Breast epithelium (tissue), 4 donors: ENCODE results near the gene SOS1. TPM values are rescaled to one million over a fixed set of nuclear protein-coding genes. Genes with fewer than 3 reads are reported as not detected.

Experiments
- DNase-seq, 2 donors: peaks; one replicate each; pipeline ENCODE4 v3.0.0-alpha.2; 2019; ENCODE audit warnings: low spot score in 2 of 2
- H3K27ac ChIP-seq, 2 donors: fragments of 200-600 bp; sonication (generic) in 1 of 2; one replicate each; pipeline ENCODE4 v1.5.1; 2016 to 2019; ENCODE audit warnings: mild to moderate bottlenecking in 1 of 2
- H3K27me3 ChIP-seq, 2 donors: fragments of 200-600 bp; sonication (generic) in 1 of 2; one replicate each; pipeline versions ENCODE4 v1.5.1 to v1.6.0; 2017 to 2019; ENCODE audit warnings: control low read depth in 1 of 2, mild to moderate bottlenecking in 1 of 2
- H3K36me3 ChIP-seq: fragments of 200-600 bp; one replicate; pipeline ENCODE4 v1.5.1; 2019
- H3K4me1 ChIP-seq, 2 donors: fragments of 200-600 bp; sonication (generic); one replicate each; pipeline ENCODE4 v1.5.1; 2016 to 2019; ENCODE audit warnings: control low read depth in 1 of 2
- H3K4me3 ChIP-seq, 3 donors: fragments of 200-600 bp; sonication (generic); 1 replicate in 2 of 3; 2 replicates in 1 of 3; pipeline ENCODE4 v1.5.1; 2016 to 2019; ENCODE audit warnings: mild to moderate bottlenecking in 3 of 3, moderate library complexity in 2 of 3
- H3K9me3 ChIP-seq, 2 donors: fragments of 200-600 bp; sonication (generic) in 1 of 2; one replicate each; pipeline ENCODE4 v1.5.1; 2016 to 2019; ENCODE audit warnings: control low read depth in 1 of 2
- POLR2A ChIP-seq: fragments of 450-650 bp; IDR thresholded peaks from one replicate; pipeline ENCODE4 v1.6.1; 2016; ENCODE audit warnings: antibody characterized with exemption, mild to moderate bottlenecking, moderate library complexity
- POLR2AphosphoS5 ChIP-seq, 3 donors: sonication (generic); formaldehyde crosslinking; IDR thresholded peaks; one replicate each; pipeline ENCODE4 v1.6.1; 2017; ENCODE audit warnings: antibody characterized with exemption in 3 of 3
- intact Hi-C: fragments of 100-400 bp; cut with DNase I; formaldehyde crosslinking; loops from one replicate; pipeline ENCODE4 v1.15.1; 2023; ENCODE audit warnings: low total_unique reads
- total RNA-seq, 3 donors: library from RNA; depleted of rRNA; stranded (reverse); fragments of >200 nt; gene quantifications; one replicate each; pipeline ENCODE4 v1.1.0, GENCODE V29; 2016
- TF ChIP-seq, protein P1 (sequence below), 3 donors: fragments of 450-650 bp; IDR thresholded peaks; one replicate each; pipeline ENCODE4 v1.5.1; 2016 to 2017; ENCODE audit warnings: antibody characterized with exemption in 3 of 3, mild to moderate bottlenecking in 3 of 3, moderate library complexity in 3 of 3

Gene SOS1
- total RNA-seq, 3 donors from 2014 or later, result 33.4 to 49.0 (median 37.0) TPM

DNA sequence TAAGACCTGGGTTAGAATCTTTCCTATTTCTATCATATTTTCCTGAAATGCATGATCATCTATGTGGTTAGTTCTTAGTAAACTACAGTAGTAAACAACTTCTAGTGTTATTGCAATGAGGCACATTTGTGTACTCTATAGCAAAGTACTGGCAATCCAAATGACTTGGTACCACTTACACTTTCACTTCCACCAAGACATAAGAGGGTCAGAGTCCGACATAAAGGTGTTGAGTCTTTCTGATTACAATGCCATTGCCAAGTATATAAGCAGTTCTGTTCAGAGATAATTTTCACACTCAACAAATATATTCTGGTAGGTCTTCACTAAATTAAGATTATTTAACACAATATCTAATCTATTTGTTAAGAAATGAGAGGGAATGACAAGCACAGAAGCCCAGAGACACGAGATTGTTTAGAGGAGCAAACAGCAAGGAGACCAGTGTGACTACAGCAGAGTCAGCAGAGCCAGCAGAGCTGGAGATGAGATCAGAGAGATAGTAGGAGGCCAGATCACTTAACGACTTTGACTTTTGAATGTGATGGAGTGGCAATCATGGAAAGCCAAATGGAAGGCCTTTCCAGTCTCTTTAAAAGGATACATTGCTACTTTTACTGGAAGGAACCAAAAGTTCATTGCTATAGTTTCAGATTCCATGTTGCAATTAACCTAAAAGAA, 27.5 kb downstream of the SOS1 start:
- H3K27me3 ChIP-seq, result no peaks in the 10 kb centered on the region
- TF ChIP-seq POLR2AphosphoS5 (IDR thresholded peaks at IDR 0.05) (no peak), POLR2A (no peak)
- TF ChIP-seq, protein P1, sequence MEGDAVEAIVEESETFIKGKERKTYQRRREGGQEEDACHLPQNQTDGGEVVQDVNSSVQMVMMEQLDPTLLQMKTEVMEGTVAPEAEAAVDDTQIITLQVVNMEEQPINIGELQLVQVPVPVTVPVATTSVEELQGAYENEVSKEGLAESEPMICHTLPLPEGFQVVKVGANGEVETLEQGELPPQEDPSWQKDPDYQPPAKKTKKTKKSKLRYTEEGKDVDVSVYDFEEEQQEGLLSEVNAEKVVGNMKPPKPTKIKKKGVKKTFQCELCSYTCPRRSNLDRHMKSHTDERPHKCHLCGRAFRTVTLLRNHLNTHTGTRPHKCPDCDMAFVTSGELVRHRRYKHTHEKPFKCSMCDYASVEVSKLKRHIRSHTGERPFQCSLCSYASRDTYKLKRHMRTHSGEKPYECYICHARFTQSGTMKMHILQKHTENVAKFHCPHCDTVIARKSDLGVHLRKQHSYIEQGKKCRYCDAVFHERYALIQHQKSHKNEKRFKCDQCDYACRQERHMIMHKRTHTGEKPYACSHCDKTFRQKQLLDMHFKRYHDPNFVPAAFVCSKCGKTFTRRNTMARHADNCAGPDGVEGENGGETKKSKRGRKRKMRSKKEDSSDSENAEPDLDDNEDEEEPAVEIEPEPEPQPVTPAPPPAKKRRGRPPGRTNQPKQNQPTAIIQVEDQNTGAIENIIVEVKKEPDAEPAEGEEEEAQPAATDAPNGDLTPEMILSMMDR (IDR thresholded peaks at IDR 0.05), result no peak
- H3K27ac ChIP-seq, result no peak overlapping the region
- no peak for DNase-seq
- no peak overlapping the region for H3K4me3 ChIP-seq
- peaks cover 0 to 5% of the 10 kb centered on the region in 2 donors for H3K4me1 ChIP-seq
- H3K9me3 ChIP-seq, result no peaks in the 10 kb centered on the region
- intact Hi-C loops, result no loop called here
- H3K36me3 ChIP-seq, result no peaks in the 10 kb centered on the region

DNA sequence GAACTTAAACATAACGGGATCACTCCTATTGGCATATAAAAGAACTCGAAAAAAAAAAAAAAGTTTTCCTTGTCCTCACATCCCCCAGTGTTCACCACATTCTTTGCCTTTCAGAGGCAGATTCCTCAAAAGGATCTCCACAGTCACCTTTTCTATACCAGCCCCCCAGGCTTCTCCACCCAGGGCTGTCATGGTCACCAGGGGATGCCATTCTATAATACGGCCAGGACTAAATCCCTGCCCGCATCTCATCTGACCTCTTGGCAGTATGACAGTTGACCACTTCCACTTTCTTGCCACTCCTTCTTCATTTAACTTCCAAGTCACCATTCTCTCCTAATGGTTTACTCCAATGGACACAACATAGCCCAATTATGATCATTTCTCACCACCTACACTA, 29.3 kb downstream of the SOS1 start:
- H3K4me1 ChIP-seq, result no peaks in the 10 kb centered on the region

DNA sequence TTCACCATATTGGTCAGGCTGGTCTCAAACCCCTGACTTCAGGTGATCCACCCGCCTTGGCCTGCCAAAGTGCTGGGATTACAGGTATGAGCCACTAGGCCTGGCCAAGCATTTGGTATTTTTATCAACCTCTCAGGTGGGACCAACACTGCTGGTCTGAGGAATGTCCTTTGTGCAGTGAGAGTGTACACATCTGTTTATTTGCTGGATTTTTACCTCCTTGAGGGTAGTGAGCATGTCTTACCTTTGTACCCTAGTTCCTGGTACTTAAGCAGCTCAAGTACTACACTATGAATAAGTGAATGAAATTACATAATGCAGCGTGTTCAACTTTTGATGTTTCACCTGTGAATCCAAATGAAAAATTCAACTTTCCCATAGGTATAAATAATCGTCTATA, 29.8 kb downstream of the SOS1 start:
- H3K36me3 ChIP-seq, result no peaks in the 10 kb centered on the region
- no peak overlapping the region for H3K4me3 ChIP-seq
- no peaks in the 10 kb centered on the region for H3K27me3 ChIP-seq
- intact Hi-C loops, result no loop called here
- no peaks in the 10 kb centered on the region for H3K9me3 ChIP-seq
- no peak for TF ChIP-seq POLR2A
- TF ChIP-seq, protein P1 (IDR thresholded peaks at IDR 0.05), result no peak
- no peak for TF ChIP-seq POLR2AphosphoS5 (IDR thresholded peaks at IDR 0.05)
- no peak for DNase-seq
- H3K27ac ChIP-seq, result no peak overlapping the region
- H3K4me1 ChIP-seq, result no peaks in the 10 kb centered on the region

More for the DNA sequence above, 29.3 kb downstream of the SOS1 start:
- Histone ChIP-seq H3K9me3 (no peaks in the 10 kb centered on the region), H3K36me3 (no peaks in the 10 kb centered on the region), H3K27me3 (no peaks in the 10 kb centered on the region), H3K27ac (no peak overlapping the region), H3K4me3 (no peak overlapping the region)
- intact Hi-C loops, result no loop called here
- no peak for DNase-seq
- TF ChIP-seq POLR2AphosphoS5 (IDR thresholded peaks at IDR 0.05), result no peak
- TF ChIP-seq, protein P1 (IDR thresholded peaks at IDR 0.05), result no peak
- no peak for TF ChIP-seq POLR2A

DNA sequence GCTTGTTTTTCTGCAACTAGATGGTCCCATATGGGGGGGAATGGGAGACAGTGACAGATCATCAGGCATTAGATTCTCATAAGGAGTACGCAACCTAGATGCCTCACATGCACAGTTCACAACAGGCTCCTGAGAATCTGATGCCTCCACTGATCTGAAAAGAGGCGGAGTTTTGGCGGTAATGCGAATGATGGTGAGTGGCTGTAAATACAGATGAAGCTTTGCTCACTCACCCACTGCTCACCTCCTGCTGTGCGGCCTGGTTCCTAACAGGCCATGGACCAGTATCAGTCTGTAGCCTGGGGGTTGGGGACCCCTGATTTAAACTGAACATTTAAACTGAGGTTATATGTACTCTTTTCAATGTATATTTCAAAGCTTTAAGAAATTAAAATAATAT, 40.7 kb downstream of the SOS1 start:
- H3K4me1 ChIP-seq, result no peaks in the 10 kb centered on the region
- intact Hi-C loops, result no loop called here
- no peaks in the 10 kb centered on the region for H3K36me3 ChIP-seq
- no peak for DNase-seq
- H3K27ac ChIP-seq, result no peak overlapping the region
- no peak for TF ChIP-seq POLR2A
- no peak for TF ChIP-seq POLR2AphosphoS5 (IDR thresholded peaks at IDR 0.05)
- TF ChIP-seq, protein P1 (IDR thresholded peaks at IDR 0.05), result no peak
- H3K9me3 ChIP-seq, result no peaks in the 10 kb centered on the region
- H3K4me3 ChIP-seq, result no peak overlapping the region
- no peaks in the 10 kb centered on the region for H3K27me3 ChIP-seq

DNA sequence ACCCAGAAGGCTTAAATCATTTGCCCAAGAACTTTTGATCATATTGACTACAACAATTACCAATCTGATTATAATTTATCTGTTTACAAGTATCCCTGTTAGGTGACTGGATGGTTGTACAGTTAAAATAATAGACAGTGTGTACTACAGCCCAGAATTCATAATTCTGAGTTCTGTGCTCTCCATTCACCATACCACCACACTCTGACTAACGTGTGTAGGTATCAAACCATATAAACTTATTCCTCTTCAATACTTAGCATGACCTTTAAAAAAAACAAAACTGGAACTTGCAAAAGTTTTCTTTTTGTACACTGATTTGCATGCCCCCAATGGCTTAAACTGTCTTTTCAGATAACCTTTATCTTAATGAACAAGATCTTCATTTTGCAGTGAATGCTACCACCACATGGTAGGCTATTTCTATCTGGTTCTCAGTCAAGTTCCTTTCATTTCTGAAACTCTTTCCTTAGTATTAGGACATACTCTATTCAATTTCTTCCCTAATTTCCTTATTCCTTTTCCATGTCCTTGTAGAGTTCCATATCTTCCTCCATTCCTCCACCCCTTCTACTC, 50.9 kb downstream of the SOS1 start:
- H3K36me3 ChIP-seq, result no peaks in the 10 kb centered on the region
- H3K4me3 ChIP-seq, result no peak overlapping the region
- no peaks in the 10 kb centered on the region for H3K9me3 ChIP-seq
- no peaks in the 10 kb centered on the region for H3K4me1 ChIP-seq
- intact Hi-C loops, result no loop called here
- TF ChIP-seq, protein P1 (IDR thresholded peaks at IDR 0.05), result no peak
- no peak for TF ChIP-seq POLR2AphosphoS5 (IDR thresholded peaks at IDR 0.05)
- no peak for TF ChIP-seq POLR2A
- H3K27ac ChIP-seq, result no peak overlapping the region
- H3K27me3 ChIP-seq, result no peaks in the 10 kb centered on the region
- no peak for DNase-seq
